ENCODE data around the gene STRBP.

Gene STRBP

DNA sequence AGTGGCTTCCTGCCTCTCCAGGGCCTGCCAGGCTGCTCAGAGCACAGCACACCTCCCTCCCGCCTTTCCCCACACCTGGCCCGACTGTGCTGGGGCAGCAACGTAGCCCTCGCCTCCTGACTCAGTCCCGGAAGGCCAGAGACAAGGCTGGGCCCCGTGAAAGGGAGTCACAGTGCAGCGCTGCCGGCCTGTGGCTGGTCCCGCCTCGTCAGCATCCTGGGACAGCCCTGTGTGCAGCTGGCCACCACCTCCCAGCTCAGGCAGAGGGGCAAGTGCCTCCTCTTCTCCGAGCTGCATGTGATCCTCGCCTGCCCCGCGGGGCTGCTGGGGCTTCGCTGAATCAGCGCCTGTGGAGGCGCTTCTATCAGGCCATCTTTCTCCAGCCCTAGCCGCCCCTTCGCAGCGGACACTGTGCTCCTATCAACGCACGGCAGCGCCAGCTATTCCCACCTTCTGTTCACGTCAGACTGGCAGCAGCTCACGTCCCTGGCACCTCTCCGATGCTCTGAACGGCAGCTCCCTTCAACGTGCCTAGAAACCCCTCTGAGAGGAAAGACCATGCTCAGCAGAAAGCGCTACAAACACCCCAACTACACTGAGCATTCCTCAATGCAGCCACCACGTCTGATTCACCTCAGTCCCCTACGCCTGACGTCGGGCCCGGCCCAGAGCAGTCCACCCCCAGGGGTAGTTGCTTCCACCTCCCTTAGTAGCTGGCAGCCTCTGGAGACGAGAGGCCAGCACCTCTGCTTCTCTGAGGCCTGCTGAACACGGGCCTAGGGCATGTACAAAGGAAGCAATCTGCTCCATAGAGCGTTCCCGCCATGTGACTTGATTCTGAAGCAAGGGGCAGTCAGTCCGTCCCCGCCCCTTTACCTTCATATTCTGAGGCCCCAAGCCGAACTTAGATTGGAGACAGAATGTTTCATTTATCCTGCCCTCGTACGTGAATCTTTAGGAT lies 156.1 kb downstream of the STRBP start:
- POLR2A ChIA-PET: no interaction called here

DNA sequence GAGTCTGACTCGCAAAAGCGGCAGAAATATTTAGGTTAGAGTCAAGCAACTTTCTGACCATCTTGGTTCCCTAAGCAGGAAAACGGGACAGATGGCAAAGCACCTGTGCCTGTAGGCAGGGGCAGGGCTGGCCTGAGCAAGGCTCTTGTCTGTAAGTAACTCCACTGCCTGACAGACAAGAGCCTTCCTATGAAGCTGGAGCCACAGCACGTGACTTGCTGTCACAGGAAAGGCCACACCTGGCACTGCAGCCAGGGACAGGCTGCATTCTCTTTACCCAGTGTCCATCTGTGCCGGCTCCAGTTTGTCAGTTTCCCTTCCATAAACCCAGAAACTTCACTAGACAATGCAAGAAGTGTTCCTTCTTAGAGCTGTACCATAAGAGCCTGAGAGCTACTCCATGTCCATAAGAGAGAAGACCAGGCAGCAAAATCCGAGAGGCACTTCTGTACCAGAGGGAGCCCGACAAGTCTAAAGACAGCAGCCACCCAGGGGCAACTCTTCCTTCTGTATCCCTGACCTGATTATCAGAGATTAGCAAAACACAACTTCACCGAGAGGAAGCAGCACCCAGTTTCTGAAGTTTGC lies 156.9 kb downstream of the STRBP start:
- no peak for DNase-seq (ENCODE audit: extremely low spot score)
- CTCF ChIA-PET: no interaction called here
- POLR2A ChIA-PET: no interaction called here
- no peak for TF ChIP-seq ELF4 (IDR thresholded peaks at IDR 0.05)
- TF ChIP-seq LEF1 (IDR thresholded peaks at IDR 0.05; ENCODE audit: borderline replicate concordance): no peak
- TF ChIP-seq FOXK2 (IDR thresholded peaks at IDR 0.05): no peak
- no peak for TF ChIP-seq HDGF (IDR thresholded peaks at IDR 0.05; ENCODE audit: borderline replicate concordance)
- no peak for TF ChIP-seq FOXA1 (IDR thresholded peaks at IDR 0.05)
- no peak for TF ChIP-seq FOXM1 (IDR thresholded peaks at IDR 0.05; ENCODE audit: borderline replicate concordance)
- no peak for TF ChIP-seq L3MBTL2 (conservative IDR thresholded peaks at IDR 0.05)
- TF ChIP-seq TARDBP (IDR thresholded peaks at IDR 0.05): no peak
- TF ChIP-seq ZNF384 (IDR thresholded peaks at IDR 0.05): no peak
- TF ChIP-seq PKNOX1 (IDR thresholded peaks at IDR 0.05): no peak
- no peak for TF ChIP-seq BHLHE40 (IDR thresholded peaks at IDR 0.05; ENCODE audit: borderline replicate concordance)
- TF ChIP-seq NFRKB (IDR thresholded peaks at IDR 0.05): no peak
- no peak for TF ChIP-seq CTBP1 (IDR thresholded peaks at IDR 0.05; ENCODE audit: borderline replicate concordance)
- no peak for TF ChIP-seq SP1 (IDR thresholded peaks at IDR 0.05)
- TF ChIP-seq SUZ12 (IDR thresholded peaks at IDR 0.05): no peak
- no peak for TF ChIP-seq ARNT (IDR thresholded peaks at IDR 0.05)

More for the DNA sequence above, 156.1 kb downstream of the STRBP start:
- no peak for DNase-seq (ENCODE audit: extremely low spot score)
- CTCF ChIA-PET: no interaction called here
- TF ChIP-seq NFRKB (IDR thresholded peaks at IDR 0.05) (no peak), SP1 (IDR thresholded peaks at IDR 0.05) (no peak), ARNT (IDR thresholded peaks at IDR 0.05) (no peak), LEF1 (IDR thresholded peaks at IDR 0.05; ENCODE audit: borderline replicate concordance) (no peak), ZNF384 (IDR thresholded peaks at IDR 0.05) (no peak), L3MBTL2 (conservative IDR thresholded peaks at IDR 0.05) (no peak), CTBP1 (IDR thresholded peaks at IDR 0.05; ENCODE audit: borderline replicate concordance) (no peak), HDGF (IDR thresholded peaks at IDR 0.05; ENCODE audit: borderline replicate concordance) (no peak), SUZ12 (IDR thresholded peaks at IDR 0.05) (no peak), FOXA1 (IDR thresholded peaks at IDR 0.05) (no peak), TARDBP (IDR thresholded peaks at IDR 0.05) (no peak)

- TF ChIP-seq HDGF (IDR thresholded peaks at IDR 0.05; ENCODE audit: borderline replicate concordance) (no peak), NFRKB (IDR thresholded peaks at IDR 0.05) (no peak), FOXK2 (IDR thresholded peaks at IDR 0.05) (no peak), PKNOX1 (IDR thresholded peaks at IDR 0.05) (no peak), CTBP1 (IDR thresholded peaks at IDR 0.05; ENCODE audit: borderline replicate concordance) (no peak), ZNF384 (IDR thresholded peaks at IDR 0.05) (no peak)
- POLR2A ChIA-PET: no interaction called here
- DNase-seq (ENCODE audit: extremely low spot score): no peak
- CTCF ChIA-PET: interaction anchor here (1.4 kb wide), 1 partner anchor 240 kb away, joined by 6 read pairs; no protein-coding TSS in a partner anchor
Observed at GRCh38 chr9:123109540-123110279, 158.7 kb downstream of the STRBP start.

GRCh38 chr9:123108976-123109375 lies 159.4 kb downstream of the STRBP start:
- CTCF ChIA-PET: no interaction called here
- TF ChIP-seq LEF1 (IDR thresholded peaks at IDR 0.05; ENCODE audit: borderline replicate concordance) (no peak), FOXA1 (IDR thresholded peaks at IDR 0.05) (no peak), SUZ12 (IDR thresholded peaks at IDR 0.05) (no peak), FOXK2 (IDR thresholded peaks at IDR 0.05) (no peak), CTBP1 (IDR thresholded peaks at IDR 0.05; ENCODE audit: borderline replicate concordance) (no peak), ELF4 (IDR thresholded peaks at IDR 0.05) (no peak), ARNT (IDR thresholded peaks at IDR 0.05) (no peak), NFRKB (IDR thresholded peaks at IDR 0.05) (no peak), TARDBP (IDR thresholded peaks at IDR 0.05) (no peak), HDGF (IDR thresholded peaks at IDR 0.05; ENCODE audit: borderline replicate concordance) (no peak), SP1 (IDR thresholded peaks at IDR 0.05) (no peak)
- POLR2A ChIA-PET: no interaction called here
- no peak for DNase-seq (ENCODE audit: extremely low spot score)

DNA sequence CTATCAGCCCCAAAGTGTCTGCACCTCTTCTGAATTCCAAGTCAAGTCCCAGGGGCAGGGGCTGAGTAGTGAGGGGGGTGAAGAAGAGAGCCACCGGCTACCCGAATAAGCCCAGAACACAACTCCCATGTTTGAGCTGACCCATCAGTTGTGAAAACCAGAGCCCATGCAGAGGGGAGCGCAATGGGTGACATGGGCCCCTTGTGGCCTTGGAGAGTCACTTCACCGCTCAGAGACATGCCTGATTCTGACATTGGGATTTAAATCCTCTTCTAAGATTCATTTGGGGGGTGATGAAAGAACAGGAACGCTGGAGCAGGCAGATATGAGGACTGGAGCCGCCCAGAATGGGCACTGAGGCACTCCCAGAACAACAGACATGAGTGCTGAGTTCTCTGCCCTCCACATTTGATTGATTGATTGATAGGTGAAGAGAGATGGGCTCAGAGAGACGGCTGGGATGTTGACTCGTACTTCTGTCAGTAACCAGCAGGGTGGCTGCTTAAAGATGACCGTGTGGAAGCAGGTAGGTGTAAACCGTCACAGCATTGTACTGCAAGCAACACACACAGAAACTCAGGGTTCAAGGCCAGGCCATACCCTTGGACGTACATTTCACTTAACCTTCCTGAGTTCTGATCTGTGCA lies 160.6 kb downstream of the STRBP start:
- TF ChIP-seq FOXA1 (IDR thresholded peaks at IDR 0.05): no peak
- no peak for TF ChIP-seq L3MBTL2 (conservative IDR thresholded peaks at IDR 0.05)
- TF ChIP-seq LEF1 (IDR thresholded peaks at IDR 0.05; ENCODE audit: borderline replicate concordance): no peak
- TF ChIP-seq PKNOX1 (IDR thresholded peaks at IDR 0.05): peak; percentile 59
- no peak for TF ChIP-seq HDGF (IDR thresholded peaks at IDR 0.05; ENCODE audit: borderline replicate concordance)
- TF ChIP-seq BHLHE40 (IDR thresholded peaks at IDR 0.05; ENCODE audit: borderline replicate concordance): no peak
- POLR2A ChIA-PET: no interaction called here
- no peak for DNase-seq (ENCODE audit: extremely low spot score)
- CTCF ChIA-PET: interaction anchor here (1.2 kb wide), 1 partner anchor 15 kb away, joined by 3 read pairs; no protein-coding TSS in a partner anchor

All from HEK293T (cell line).